ENCODE results near the gene POU2AF1.

- TF ChIP-seq CTCF (IDR thresholded peaks at IDR 0.05; ENCODE audit: control extremely low read depth in 1 of 3, insufficient read depth in 1 of 3, low read depth in 1 of 3, low read length in 3 of 3) (no peak), KDM4A (IDR thresholded peaks at IDR 0.05; ENCODE audit: low read depth, low read length, severe bottlenecking) (no peak), USF2 (IDR thresholded peaks at IDR 0.05; ENCODE audit: low read length) (no peak), CEBPB (IDR thresholded peaks at IDR 0.05; ENCODE audit: low read depth, low read length) (no peak), GTF2F1 (IDR thresholded peaks at IDR 0.05; ENCODE audit: borderline replicate concordance, low read depth, low read length) (no peak), CBX8 (IDR thresholded peaks at IDR 0.05; ENCODE audit: borderline replicate concordance, low read depth, low read length) (no peak), TAF1 (IDR thresholded peaks at IDR 0.05; ENCODE audit: low read depth, low read length) (no peak), GABPA (IDR thresholded peaks at IDR 0.05; ENCODE audit: borderline replicate concordance, insufficient read depth, low read length) (no peak), CREB1 (IDR thresholded peaks at IDR 0.05) (no peak), SP1 (IDR thresholded peaks at IDR 0.05; ENCODE audit: low read depth, low read length) (no peak), TAF7 (optimal IDR thresholded peaks at IDR 0.05; ENCODE audit: borderline replicate concordance, low read depth, low read length) (no peak), EP300 (IDR thresholded peaks at IDR 0.05; ENCODE audit: borderline replicate concordance in 1 of 2, low read depth in 2 of 2, low read length in 2 of 2) (no peak)
Observed at GRCh38 chr11:111417766-111418435, 38.8 kb upstream of the POU2AF1 start.

Data from H1 (cell line).